Stimulated activated CD4-positive, alpha-beta T cell treated with anti-CD3 and anti-CD28 coated beads, TNF-alpha, amount 100 ng/mL, for 48 hours (primary cell): ENCODE results near the gene GGT7.
A peak's percentile ranks its signal among the peaks of the same experiment; 100 is the strongest.
"Not testable (repeated sequence)": the region's sequence is repeated elsewhere in the genome, so short reads cannot be mapped to it uniquely, and the experiment has no call there.

Experiments
- DNase-seq, 3 donors: peaks; one replicate each; pipeline ENCODE4 v3.0.0-alpha.2; 2020; ENCODE audit warnings: low read depth in 3 of 3

The GGT7 gene

DNA sequence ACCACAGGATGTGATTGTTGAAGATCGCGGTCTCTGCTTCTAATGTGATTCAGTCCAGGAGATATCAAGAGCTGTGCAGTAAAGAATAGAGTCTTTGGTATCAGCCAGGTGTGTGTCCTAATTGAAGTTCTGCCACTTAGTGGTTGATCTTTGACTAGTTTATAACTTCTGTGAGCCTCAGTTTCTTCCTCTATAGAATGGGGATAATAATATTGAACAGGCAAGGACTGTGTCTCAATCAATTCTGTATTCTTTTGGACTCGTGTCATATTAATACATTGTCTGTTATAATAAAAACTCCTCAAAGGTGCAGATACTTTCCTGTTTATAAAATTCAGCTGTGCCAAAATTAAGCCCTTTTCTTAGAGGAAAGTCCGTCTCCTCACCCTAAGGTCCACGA, 24.1 kb downstream of the GGT7 start:
- DNase-seq: no peak

- no peak for DNase-seq
Measured at GRCh38 chr20:34843421-34843820, 29.2 kb downstream of the GGT7 start.

GRCh38 chr20:34842143-34842542, 30.5 kb downstream of the GGT7 start:
- DNase-seq: no peak

DNA sequence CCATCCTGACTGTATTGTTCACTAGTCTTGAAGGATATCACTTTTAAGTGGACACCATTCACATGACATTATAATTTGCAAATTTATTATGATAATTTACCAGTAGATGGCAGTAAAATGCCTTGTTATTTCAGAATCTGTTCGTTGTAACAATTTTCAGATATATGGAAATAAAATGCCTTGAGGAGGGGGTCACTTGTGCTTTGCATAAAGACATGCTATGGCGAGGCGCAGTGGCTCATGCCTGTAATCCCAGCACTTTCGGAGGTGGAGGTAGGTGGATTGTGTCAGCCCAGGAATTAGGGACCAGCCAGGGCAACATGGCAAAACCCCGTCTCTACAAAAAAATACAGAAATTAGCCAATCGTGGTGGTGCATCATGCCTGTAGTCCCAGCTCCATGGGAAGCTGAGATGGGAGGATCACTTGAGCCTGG, 38.2 kb downstream of the GGT7 start:
- no peak for DNase-seq

GRCh38 chr20:34831936-34832335, 40.7 kb downstream of the GGT7 start:
- no peak for DNase-seq

DNA sequence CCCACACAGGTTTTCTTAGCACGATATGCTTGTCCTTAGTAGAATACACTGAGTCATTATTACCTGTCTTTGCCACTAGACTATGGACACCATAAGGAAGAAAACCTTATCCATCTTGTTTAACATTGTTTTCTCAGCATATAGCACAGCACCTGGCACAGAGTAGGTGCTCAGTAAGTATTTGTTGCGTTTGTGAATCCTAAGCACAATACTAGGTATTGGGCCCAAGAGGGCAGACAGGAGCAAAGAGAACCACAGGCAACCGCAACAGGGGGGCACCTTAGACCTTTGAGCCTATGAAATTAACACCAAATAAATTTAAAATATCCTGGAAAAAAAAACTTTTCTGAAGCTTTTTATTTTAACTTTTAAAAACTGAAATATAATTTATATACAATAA, 43.5 kb downstream of the GGT7 start:
- DNase-seq: no peak

- DNase-seq: peak; percentile 71 to 89 (median 71)
Measured at GRCh38 chr20:34825530-34826362, 46.9 kb downstream of the GGT7 start, which contains the start of gene NCOA6. TSS of gene NCOA6 (minus strand) at chr20:34825651. CDS start at chr20:34782355, 43,296 bp downstream.

DNA sequence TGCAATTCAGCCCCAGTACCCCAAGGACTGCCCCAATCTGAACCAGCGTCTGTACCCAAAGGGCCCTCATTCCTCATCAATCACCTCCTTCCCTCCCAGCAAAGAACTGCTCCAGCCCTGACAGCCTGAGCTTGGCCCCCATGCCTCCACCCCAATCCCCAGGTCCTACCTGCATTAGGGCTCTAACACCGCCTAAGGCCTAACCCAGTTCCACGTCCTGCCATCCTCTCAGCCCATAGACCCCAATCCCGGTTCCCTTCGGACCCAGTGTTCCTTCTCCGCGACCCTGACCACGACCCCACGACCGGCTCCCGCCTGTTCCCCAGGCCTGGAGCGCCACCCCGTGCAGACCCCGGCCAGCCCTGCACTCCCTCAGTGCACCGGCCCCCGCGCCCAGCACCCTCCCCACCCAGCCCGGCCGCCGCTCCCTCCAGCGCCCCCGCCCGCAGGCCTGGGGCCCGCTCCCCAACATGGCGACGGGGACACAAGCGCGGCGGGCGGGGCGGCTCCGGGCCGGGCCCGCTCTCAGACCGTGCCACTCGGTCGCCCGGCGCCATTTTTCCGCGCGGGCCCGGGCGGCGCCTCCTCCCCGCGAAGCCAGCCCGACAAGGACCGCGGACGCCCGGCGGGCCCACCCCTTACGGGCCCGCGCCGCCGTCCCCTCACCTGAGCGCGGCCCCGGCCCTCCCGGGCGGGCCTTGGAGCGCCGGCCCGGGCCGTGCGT, 47.7 kb downstream of the GGT7 start:
- DNase-seq: peak; percentile 39 to 71 (median 46)

- peak; percentile 58 to 75 (median 71) for DNase-seq
Measured at GRCh38 chr20:34824452-34824805, 48.2 kb downstream of the GGT7 start.

DNA sequence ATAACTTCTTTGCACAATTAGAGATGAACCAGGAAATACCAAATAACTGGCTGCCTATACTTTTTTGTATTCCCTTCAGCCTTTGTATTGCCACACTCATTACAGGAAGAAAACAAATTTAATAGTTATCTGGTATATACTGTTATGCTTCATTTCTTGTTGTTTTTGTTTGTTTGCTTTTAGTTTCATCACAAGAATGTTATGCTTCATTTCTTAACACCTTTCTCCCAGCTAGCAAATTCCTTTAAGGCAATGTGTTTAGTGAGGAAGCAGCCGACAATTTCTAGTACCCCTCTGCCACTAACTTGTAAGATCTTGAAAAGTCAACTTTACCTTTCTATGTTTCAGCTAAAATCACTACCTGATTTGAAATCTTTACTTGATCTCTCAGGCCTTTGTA, 48.6 kb downstream of the GGT7 start:
- DNase-seq: no peak

- DNase-seq: no peak
Measured at GRCh38 chr20:34820805-34821578, 51.7 kb downstream of the GGT7 start.

DNA sequence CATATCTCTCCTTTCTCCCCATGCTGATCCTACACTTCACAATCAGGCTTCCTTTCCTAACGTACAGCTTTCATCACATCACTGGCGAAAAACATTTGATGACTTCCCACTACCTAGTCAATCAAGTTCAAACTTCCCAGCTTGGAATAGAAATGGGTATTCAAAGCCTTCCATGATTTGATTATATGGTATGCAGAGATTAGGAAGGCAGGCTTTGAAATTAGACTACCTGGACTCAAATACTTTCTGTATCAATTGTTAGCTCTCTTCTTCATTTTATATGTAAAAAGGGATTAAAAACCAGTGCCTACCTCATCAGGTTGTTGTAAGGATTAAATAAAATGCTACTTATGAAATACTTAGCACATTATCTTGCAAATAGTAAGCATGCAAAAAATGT, 54.9 kb downstream of the GGT7 start:
- no peak for DNase-seq

DNA sequence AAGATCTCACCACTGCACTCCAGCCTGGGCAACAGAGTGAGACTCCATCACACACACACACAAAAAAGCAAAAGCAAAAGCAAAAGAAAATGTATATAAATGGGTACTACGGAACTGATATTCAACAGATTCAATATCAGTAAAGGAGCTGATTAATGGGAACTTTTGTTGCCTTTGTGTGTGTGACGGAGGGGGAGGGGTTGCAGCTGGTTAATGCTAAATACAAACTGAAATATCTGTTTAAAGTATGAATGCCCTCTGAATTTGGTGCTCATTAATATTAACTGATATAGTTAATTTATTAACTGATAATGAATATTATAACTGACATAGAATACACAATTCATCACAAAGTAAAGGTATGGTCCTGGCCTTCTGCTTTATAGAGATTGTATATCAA, 55.6 kb downstream of the GGT7 start:
- DNase-seq: no peak

DNA sequence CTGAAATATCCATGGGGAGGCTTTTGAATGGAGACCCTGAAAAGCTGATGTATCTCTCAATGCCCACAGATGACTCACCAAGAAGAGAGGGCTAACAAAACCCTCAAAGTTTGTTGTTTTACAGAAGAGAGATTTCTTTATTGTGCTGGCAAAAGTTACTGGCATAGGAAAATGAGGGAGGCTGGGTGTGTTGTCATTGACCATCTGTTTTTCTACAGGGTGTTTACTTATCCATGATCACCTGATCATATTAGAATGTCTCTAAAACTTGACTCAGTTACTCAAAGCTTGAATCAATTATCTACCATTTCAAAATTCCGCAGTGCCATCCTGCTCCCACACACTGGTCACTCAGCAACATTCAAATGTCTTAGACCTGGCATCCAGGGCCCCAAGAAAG, 57.0 kb downstream of the GGT7 start:
- no peak for DNase-seq

DNA sequence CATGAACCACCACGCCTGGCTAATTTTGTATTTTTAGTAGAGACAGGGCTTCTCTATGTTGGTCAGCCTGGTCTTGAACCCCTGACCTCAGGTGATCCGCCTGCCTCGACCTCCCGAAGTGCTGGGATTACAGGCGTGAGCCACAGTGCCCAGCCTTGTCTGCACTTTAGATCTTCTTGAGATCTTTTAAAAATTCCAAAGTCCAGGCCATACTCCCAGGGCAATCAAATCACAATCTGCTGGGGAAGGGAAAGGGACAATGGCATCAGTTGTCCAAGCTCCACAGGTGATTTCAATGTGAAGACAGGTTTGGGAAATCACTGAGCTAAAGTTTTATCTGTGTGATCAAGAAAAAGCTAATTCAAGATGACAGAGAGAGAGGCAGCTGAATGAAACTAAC, 64.1 kb downstream of the GGT7 start:
- no peak for DNase-seq

- not testable (repeated sequence) for DNase-seq
Measured at GRCh38 chr20:34807944-34808465, 64.7 kb downstream of the GGT7 start.

DNA sequence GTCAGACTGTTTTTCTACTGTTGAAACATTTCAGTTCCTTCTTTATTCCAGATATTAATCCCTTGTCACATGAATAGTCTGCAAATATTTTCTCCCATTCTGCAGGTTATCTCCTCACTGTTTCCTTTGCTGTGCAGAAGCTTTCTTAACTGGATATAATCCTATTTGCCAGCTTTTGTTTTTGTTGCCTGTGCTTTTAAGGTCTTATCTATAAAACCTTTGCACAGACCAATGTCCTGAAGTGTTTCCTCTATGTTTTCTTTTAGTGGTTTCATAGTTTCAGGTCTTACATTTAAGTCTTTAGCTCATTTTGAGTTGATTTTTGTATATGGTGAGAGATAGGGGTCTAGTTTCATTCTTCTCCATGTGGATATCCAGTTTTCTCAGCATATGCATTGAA, 66.4 kb downstream of the GGT7 start:
- DNase-seq: no peak

DNA sequence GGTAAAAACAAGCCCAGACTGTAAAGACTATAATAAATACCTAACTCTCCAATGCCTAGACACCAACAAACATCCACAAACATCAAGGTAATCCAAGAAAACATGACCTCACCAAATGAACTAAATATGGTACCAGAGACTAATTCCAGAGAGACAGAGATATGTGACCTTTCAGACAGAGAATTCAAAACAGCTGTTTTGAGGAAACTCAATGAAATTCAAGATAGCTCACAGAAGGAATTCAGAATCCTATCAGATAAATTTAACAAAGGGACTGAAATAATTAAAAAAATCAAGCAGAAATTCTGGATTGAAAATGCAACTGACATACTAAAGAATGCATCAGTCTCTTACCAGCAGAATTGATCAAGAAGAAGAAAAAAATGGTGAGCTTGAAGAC, 73.8 kb downstream of the GGT7 start:
- no peak for DNase-seq

- DNase-seq: no peak
Measured at GRCh38 chr20:34798328-34798727, 74.3 kb downstream of the GGT7 start.

GRCh38 chr20:34797012-34797995, 75.4 kb downstream of the GGT7 start:
- DNase-seq: no peak
